H9 (cell line): ENCODE measurements around the gene INSYN2A. TPM values are rescaled to one million over a fixed set of nuclear protein-coding genes. Genes with fewer than 3 reads are reported as not detected.

Experiments
- DNase-seq: peaks from one replicate; pipeline ENCODE4 v3.0.0-alpha.2; 2017
- H2AFZ ChIP-seq: one replicate; pipeline ENCODE4 v1.6.1; 2013; ENCODE audit warnings: mild to moderate bottlenecking, low read length, control low read depth, moderate library complexity
- H2AK5ac ChIP-seq: 2 replicates; pipeline ENCODE4 v1.6.1; 2013; ENCODE audit warnings: low read length, control low read depth, mixed read lengths; ENCODE audit not compliant: insufficient read length
- H2BK120ac ChIP-seq: one replicate; pipeline ENCODE4 v1.6.1; 2013; ENCODE audit warnings: low read depth, mild to moderate bottlenecking, low read length, control low read depth, inconsistent platforms; ENCODE audit not compliant: poor library complexity, severe bottlenecking
- H2BK12ac ChIP-seq: 2 replicates; pipeline ENCODE4 v1.6.1; 2013; ENCODE audit warnings: low read length, control low read depth, mixed read lengths, low read depth; ENCODE audit not compliant: insufficient read length
- H2BK15ac ChIP-seq: 2 replicates; pipeline ENCODE4 v1.6.1; 2013; ENCODE audit warnings: low read depth, low read length, control low read depth
- H2BK20ac ChIP-seq: one replicate; pipeline ENCODE4 v1.6.1; 2013; ENCODE audit warnings: low read depth, mild to moderate bottlenecking, low read length, control low read depth, inconsistent platforms; ENCODE audit not compliant: poor library complexity, severe bottlenecking
- H2BK5ac ChIP-seq: 2 replicates; pipeline ENCODE4 v1.6.1; 2013; ENCODE audit warnings: low read length, control low read depth, mixed read lengths; ENCODE audit not compliant: insufficient read length
- H3K14ac ChIP-seq: 2 replicates; pipeline ENCODE4 v1.6.1; 2013; ENCODE audit warnings: low read length, control low read depth; ENCODE audit not compliant: insufficient read depth
- H3K18ac ChIP-seq: 2 replicates; pipeline ENCODE4 v1.6.1; 2013; ENCODE audit warnings: low read depth, mild to moderate bottlenecking, mixed read lengths, low read length, control low read depth; ENCODE audit not compliant: insufficient read length
- H3K23ac ChIP-seq: 2 replicates; pipeline ENCODE4 v1.6.1; 2013; ENCODE audit warnings: low read length, control low read depth, mixed read lengths, low read depth; ENCODE audit not compliant: insufficient read length
- H3K23me2 ChIP-seq: 2 replicates; pipeline ENCODE4 v1.6.1; 2013; ENCODE audit warnings: low read depth, mild to moderate bottlenecking, mixed read lengths, low read length, control low read depth; ENCODE audit not compliant: insufficient read length, poor library complexity, severe bottlenecking
- H3K27ac ChIP-seq: 2 replicates; pipeline ENCODE4 v1.5.1; 2013; ENCODE audit warnings: low read length, control low read depth, mixed read lengths, low read depth; ENCODE audit not compliant: insufficient read length
- H3K27me3 ChIP-seq: 2 replicates; pipeline ENCODE4 v1.6.1; 2013; ENCODE audit warnings: low read length, control low read depth, inconsistent platforms; ENCODE audit not compliant: insufficient read depth
- H3K4ac ChIP-seq: 2 replicates; pipeline ENCODE4 v1.6.1; 2013; ENCODE audit warnings: low read depth, mild to moderate bottlenecking, control low read depth, inconsistent platforms, low read length, moderate library complexity
- H3K4me1 ChIP-seq: 2 replicates; pipeline ENCODE4 v1.6.1; 2013; ENCODE audit warnings: low read length, control low read depth, inconsistent platforms; ENCODE audit not compliant: insufficient read depth
- H3K4me2 ChIP-seq: 2 replicates; pipeline ENCODE4 v1.6.1; 2013; ENCODE audit warnings: low read length, control low read depth, mixed read lengths; ENCODE audit not compliant: insufficient read length, insufficient read depth
- H3K56ac ChIP-seq: 2 replicates; pipeline ENCODE4 v1.6.1; 2013; ENCODE audit warnings: low read depth, mild to moderate bottlenecking, mixed read lengths, low read length, control low read depth; ENCODE audit not compliant: insufficient read length
- H3K79me1 ChIP-seq: 2 replicates; pipeline ENCODE4 v1.6.1; 2013; ENCODE audit warnings: low read depth, mild to moderate bottlenecking, moderate library complexity, low read length, control low read depth, inconsistent platforms; ENCODE audit not compliant: insufficient read depth, poor library complexity, severe bottlenecking
- H3K79me2 ChIP-seq: 2 replicates; pipeline ENCODE4 v1.6.1; 2013; ENCODE audit warnings: low read length, control low read depth, inconsistent platforms; ENCODE audit not compliant: insufficient read depth
- H3K9ac ChIP-seq: 2 replicates; pipeline ENCODE4 v1.6.1; 2013; ENCODE audit warnings: low read length, control low read depth, mixed read lengths; ENCODE audit not compliant: insufficient read length; ENCODE audit errors: extremely low read depth
- H3K9me3 ChIP-seq: one replicate; pipeline ENCODE4 v1.6.1; 2013; ENCODE audit warnings: low read depth, low read length, inconsistent platforms; ENCODE audit not compliant: control insufficient read depth
- H3T11ph ChIP-seq: one replicate; pipeline ENCODE4 v1.6.1; 2013; ENCODE audit warnings: mild to moderate bottlenecking, low read length, control low read depth, inconsistent platforms
- H4K20me1 ChIP-seq: one replicate; pipeline ENCODE4 v1.6.1; 2013; ENCODE audit not compliant: control insufficient read depth, insufficient read length, insufficient read depth
- H4K5ac ChIP-seq: 2 replicates; pipeline ENCODE4 v1.6.1; 2013; ENCODE audit warnings: low read depth, mild to moderate bottlenecking, mixed read lengths, low read length, control low read depth; ENCODE audit not compliant: insufficient read length
- H4K8ac ChIP-seq: replicated peaks from 2 replicates; pipeline ENCODE4 v1.6.1; 2013; ENCODE audit warnings: low read length, control low read depth, mixed read lengths, low read depth; ENCODE audit not compliant: insufficient read length
- H4K91ac ChIP-seq: 2 replicates; pipeline ENCODE4 v1.6.1; 2013; ENCODE audit warnings: low read depth, mild to moderate bottlenecking, moderate library complexity, mixed read lengths, low read length, control low read depth; ENCODE audit not compliant: insufficient read length
- H3K27ac Mint-ChIP-seq, 3 experiments: 2 replicates in 2 of 3; 3 replicates in 1 of 3; pipeline ENCODE4 v1.8.0; 2020 to 2021; ENCODE audit warnings: mixed read lengths in 3 of 3, mild to moderate bottlenecking in 1 of 3, moderate library complexity in 1 of 3
- H3K27me3 Mint-ChIP-seq: 2 replicates; pipeline ENCODE4 v1.8.0; 2021; ENCODE audit warnings: low read depth, mild to moderate bottlenecking, moderate library complexity, mixed read lengths
- H3K36me3 Mint-ChIP-seq, 3 experiments: 2 replicates in 2 of 3; 3 replicates in 1 of 3; pipeline ENCODE4 v1.8.0; 2020 to 2021; ENCODE audit warnings: low read depth in 3 of 3, mixed read lengths in 3 of 3; ENCODE audit not compliant: insufficient read depth in 1 of 3
- H3K4me1 Mint-ChIP-seq, 2 experiments: 2 replicates each; pipeline ENCODE4 v1.8.0; 2020; ENCODE audit warnings: mixed read lengths in 2 of 2
- H3K4me3 Mint-ChIP-seq, 2 experiments: 2 replicates in 1 of 2; 3 replicates in 1 of 2; pipeline ENCODE4 v1.8.0; 2020 to 2021; ENCODE audit warnings: mild to moderate bottlenecking in 2 of 2, mixed read lengths in 2 of 2, moderate library complexity in 1 of 2
- H3K9me3 Mint-ChIP-seq, 2 experiments: 2 replicates in 1 of 2; 3 replicates in 1 of 2; pipeline ENCODE4 v1.8.0; 2020; ENCODE audit warnings: mild to moderate bottlenecking in 2 of 2, mixed read lengths in 2 of 2, moderate library complexity in 1 of 2
- WGBS: extraction: QIAGEN DNeasy Blood & Tissue Kit; methylation state at CpG from one replicate; pipeline ENCODE4 v1.1.7; 2013; ENCODE audit warnings: missing lambda C conversion rate, low lambda C conversion rate, mixed read lengths; ENCODE audit not compliant: insufficient read length; ENCODE audit errors: extremely low coverage; 5-methylcytosine and 5-hydroxymethylcytosine counted together
- total RNA-seq: library from RNA; stranded (reverse); gene quantifications from 2 replicates; pipeline ENCODE4 v1.2.1, GENCODE V29; 2021
- TF ChIP-seq, protein P1 (sequence below): fragments of 200-600 bp; sonication (generic); conservative IDR thresholded peaks from 3 replicates; pipeline ENCODE4 v1.8.0; 2021; ENCODE audit warnings: antibody characterized with exemption, mild to moderate bottlenecking

The INSYN2A gene
- total RNA-seq, 1 experiment from 2014 or later, result 0.09 TPM

DNA sequence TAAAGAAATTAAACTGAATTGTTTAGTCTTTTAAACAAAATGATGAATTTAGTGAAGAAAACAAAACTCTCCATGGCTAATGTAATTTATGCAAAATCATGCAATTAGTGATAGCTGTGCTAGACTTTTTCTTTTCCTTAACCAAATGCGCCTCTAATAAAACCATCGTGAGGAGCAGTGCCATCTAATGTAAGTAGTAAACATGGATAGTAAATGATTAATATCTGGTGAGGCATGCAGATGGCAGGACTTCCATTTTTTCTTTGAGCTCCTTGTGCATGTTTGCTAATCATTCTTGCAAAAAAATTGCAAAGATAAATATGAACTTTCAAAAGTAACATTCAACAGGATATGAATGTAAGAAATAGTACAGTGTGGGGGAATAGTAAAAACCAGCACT, 2.3 kb downstream of the INSYN2A start:
- Histone ChIP-seq H4K20me1 (peaks cover 3% of the 10 kb centered on the region), H2BK5ac (no peak overlapping the region), H3K9ac (no peak overlapping the region), H3K9me3 (no peaks in the 10 kb centered on the region), H4K8ac (no peak overlapping the region), H4K91ac (no peak overlapping the region), H3K79me2 (no peaks in the 10 kb centered on the region), H4K5ac (no peak overlapping the region), H3K56ac (no peak overlapping the region), H3K27me3 (peaks cover 3% of the 10 kb centered on the region; the same call in 1 of the 2 replicates), H3T11ph (no peak overlapping the region), H3K18ac (no peak overlapping the region), H2BK15ac (no peak overlapping the region), H3K79me1 (no peaks in the 10 kb centered on the region), H3K27ac (no peak overlapping the region), H3K14ac (no peak overlapping the region), H3K4me2 (no peak overlapping the region), H3K23me2 (peaks cover 18% of the 10 kb centered on the region), H2AFZ (no peak overlapping the region), H2BK120ac (no peak overlapping the region), H3K4ac (no peak overlapping the region), H2BK12ac (no peak overlapping the region), H3K23ac (no peak overlapping the region), H2AK5ac (no peak overlapping the region), H3K4me1 (peaks cover 2% of the 10 kb centered on the region; the same call in 1 of the 2 replicates), H2BK20ac (no peak overlapping the region)
- WGBS, result no CpG with 5 or more reads among the region's 2 CpGs
- TF ChIP-seq, protein P1, sequence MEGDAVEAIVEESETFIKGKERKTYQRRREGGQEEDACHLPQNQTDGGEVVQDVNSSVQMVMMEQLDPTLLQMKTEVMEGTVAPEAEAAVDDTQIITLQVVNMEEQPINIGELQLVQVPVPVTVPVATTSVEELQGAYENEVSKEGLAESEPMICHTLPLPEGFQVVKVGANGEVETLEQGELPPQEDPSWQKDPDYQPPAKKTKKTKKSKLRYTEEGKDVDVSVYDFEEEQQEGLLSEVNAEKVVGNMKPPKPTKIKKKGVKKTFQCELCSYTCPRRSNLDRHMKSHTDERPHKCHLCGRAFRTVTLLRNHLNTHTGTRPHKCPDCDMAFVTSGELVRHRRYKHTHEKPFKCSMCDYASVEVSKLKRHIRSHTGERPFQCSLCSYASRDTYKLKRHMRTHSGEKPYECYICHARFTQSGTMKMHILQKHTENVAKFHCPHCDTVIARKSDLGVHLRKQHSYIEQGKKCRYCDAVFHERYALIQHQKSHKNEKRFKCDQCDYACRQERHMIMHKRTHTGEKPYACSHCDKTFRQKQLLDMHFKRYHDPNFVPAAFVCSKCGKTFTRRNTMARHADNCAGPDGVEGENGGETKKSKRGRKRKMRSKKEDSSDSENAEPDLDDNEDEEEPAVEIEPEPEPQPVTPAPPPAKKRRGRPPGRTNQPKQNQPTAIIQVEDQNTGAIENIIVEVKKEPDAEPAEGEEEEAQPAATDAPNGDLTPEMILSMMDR, result no peak
- DNase-seq, result no peak
- Mint-ChIP-seq H3K4me3 (no peak overlapping the region; a peak in 1 of 5 replicates), H3K27me3 (peaks cover 40% of the 10 kb centered on the region), H3K4me1 (peaks cover 13% of the 10 kb centered on the region in 2 experiments), H3K27ac (no peak overlapping the region), H3K36me3 (no peaks in the 10 kb centered on the region), H3K9me3 (no peaks in the 10 kb centered on the region)
